GM12878 (cell line): Measurements from ENCODE around the gene NDC80. TPM values are rescaled to one million over a fixed set of nuclear protein-coding genes. Genes with fewer than 3 reads are reported as not detected.
A peak's percentile ranks its signal among the peaks of the same experiment; 100 is the strongest.

Experiments used
- ATAC-seq: fragments of 200-7000 bp; cut with Tn5 transposase; 3 replicates; pipeline ENCODE4 v1.9.1; 2020; ENCODE audit warnings: mild to moderate bottlenecking, moderate library complexity
- BruUV-seq: library from RNA; stranded (reverse); fragments of 400-500 nt; replicated peaks from 2 replicates; lab custom pipeline; 2021; lab: Mats Ljungman, UMichigan
- CTCF ChIA-PET: fragments of 300-600 bp; sonication (Branson Sonifier 250); formaldehyde crosslinking; extraction: SDS; loops from one replicate; lab custom pipeline; 2021; ENCODE audit warnings: inconsistent platforms; lab: Yijun Ruan, JAX
- POLR2A ChIA-PET: fragments of 350-600 bp; formaldehyde crosslinking; extraction: SDS; loops from one replicate; lab custom pipeline; 2021; ENCODE audit warnings: inconsistent platforms; lab: Charles Lee
- RAD21 ChIA-PET: fragments of 300-600 bp; sonication (Branson Sonifier 250); formaldehyde crosslinking; loops from one replicate; lab custom pipeline; 2023; ENCODE audit warnings: antibody characterized with exemption; ENCODE audit not compliant: unreplicated experiment; lab: Charles Lee
- SMC1A ChIA-PET: fragments of 300-600 bp; sonication (Branson Sonifier 250); formaldehyde crosslinking; loops from one replicate; lab custom pipeline; 2023; ENCODE audit not compliant: unreplicated experiment, uncharacterized antibody; lab: Charles Lee
- DNase-seq: peaks from one replicate; pipeline ENCODE4 v3.0.0-alpha.2; 2011; ENCODE audit warnings: low read depth, low spot score
- FAIRE-seq: peaks from 3 replicates; lab custom pipeline; 2011; peaks lifted over from hg19 to GRCh38; lab: Jason Lieb, UNC
- H2AFZ ChIP-seq: 2 replicates; pipeline ENCODE4 v1.6.0; 2011; ENCODE audit warnings: low read depth, low read length, control low read depth; ENCODE audit not compliant: control insufficient read depth
- H3K27ac ChIP-seq: 2 replicates; pipeline ENCODE4 v1.5.1; 2011; ENCODE audit warnings: control low read depth; ENCODE audit not compliant: control insufficient read depth, insufficient read depth
- H3K27me3 ChIP-seq, 2 experiments: replicated peaks in 1 of 2; 2 replicates each; pipeline versions ENCODE4 v1.6.0 to v1.6.1; 2011; ENCODE audit warnings: low read length in 1 of 2; ENCODE audit not compliant: control insufficient read depth in 2 of 2, insufficient read depth in 2 of 2
- H3K36me3 ChIP-seq, 2 experiments: 2 replicates each; pipeline ENCODE4 v1.5.1; 2011; ENCODE audit warnings: low read length in 1 of 2; ENCODE audit not compliant: control insufficient read depth in 2 of 2, insufficient read depth in 2 of 2
- H3K4me1 ChIP-seq: 2 replicates; pipeline ENCODE4 v1.6.1; 2011; ENCODE audit warnings: mild to moderate bottlenecking, low read length, moderate library complexity, mixed read lengths; ENCODE audit not compliant: control insufficient read depth, insufficient read depth
- H3K4me2 ChIP-seq: 2 replicates; pipeline ENCODE4 v1.6.0; 2011; ENCODE audit warnings: control low read depth; ENCODE audit not compliant: control insufficient read depth, insufficient read depth
- H3K4me3 ChIP-seq: fragments of 200-600 bp; sonication (generic); 2 replicates; pipeline ENCODE4 v1.5.1; 2016
- H3K79me2 ChIP-seq: 2 replicates; pipeline ENCODE4 v1.6.0; 2011; ENCODE audit warnings: low read length; ENCODE audit not compliant: control insufficient read depth, insufficient read depth
- H3K9ac ChIP-seq: 2 replicates; pipeline ENCODE4 v1.8.0; 2011; ENCODE audit warnings: low read length, control low read depth, mixed read lengths; ENCODE audit not compliant: control insufficient read depth, insufficient read depth
- H3K9me3 ChIP-seq: replicated peaks from 3 replicates; pipeline ENCODE4 v1.5.1; 2011; ENCODE audit warnings: mild to moderate bottlenecking, low read length; ENCODE audit not compliant: control insufficient read depth, insufficient read depth
- H4K20me1 ChIP-seq: 2 replicates; pipeline ENCODE4 v1.6.0; 2011; ENCODE audit not compliant: control insufficient read depth, insufficient read depth
- BCL11A ChIP-seq: IDR thresholded peaks from 2 replicates; pipeline ENCODE4 v1.6.1; 2011; ENCODE audit warnings: low read depth, low read length
- CUX1 ChIP-seq: IDR thresholded peaks from 2 replicates; pipeline ENCODE4 v1.6.1; 2012; ENCODE audit warnings: improper control_type of control experiment, low read depth, low read length; ENCODE audit not compliant: insufficient replicate concordance
- E2F8 ChIP-seq: fragments of 450-650 bp; IDR thresholded peaks from 2 replicates; pipeline ENCODE4 v1.6.1; 2018; ENCODE audit warnings: mild to moderate bottlenecking, low read depth, moderate library complexity; ENCODE audit not compliant: partially characterized antibody
- ESRRA ChIP-seq: IDR thresholded peaks from 2 replicates; pipeline ENCODE4 v1.6.1; 2012; ENCODE audit warnings: mild to moderate bottlenecking, low read length, improper control_type of control experiment
- MYC ChIP-seq: IDR thresholded peaks from 2 replicates; pipeline ENCODE4 v1.6.1; 2011; ENCODE audit warnings: mild to moderate bottlenecking, low read length, moderate library complexity, inconsistent platforms; ENCODE audit not compliant: insufficient read depth, insufficient replicate concordance, insufficient read length, severe bottlenecking
- NFXL1 ChIP-seq: fragments of 450-650 bp; IDR thresholded peaks from 2 replicates; pipeline ENCODE4 v1.6.1; 2017; ENCODE audit warnings: antibody characterized with exemption, mild to moderate bottlenecking, borderline replicate concordance
- NR2C2 ChIP-seq: IDR thresholded peaks from 2 replicates; pipeline ENCODE4 v1.6.1; 2011; ENCODE audit warnings: borderline replicate concordance, low read depth; ENCODE audit not compliant: control insufficient read depth, insufficient read length
- POLR2AphosphoS2 ChIP-seq: IDR thresholded peaks from 2 replicates; pipeline ENCODE4 v1.6.1; 2011; ENCODE audit warnings: low read depth, mild to moderate bottlenecking, low read length, improper control_type of control experiment, moderate library complexity
- SIN3A ChIP-seq: IDR thresholded peaks from 2 replicates; pipeline ENCODE4 v1.6.1; 2012; ENCODE audit warnings: low read depth, low read length, improper control_type of control experiment
- SP1 ChIP-seq: IDR thresholded peaks from one replicate; pipeline ENCODE4 v1.6.1; 2011; ENCODE audit warnings: low read depth, low read length
- SUPT20H ChIP-seq: IDR thresholded peaks from 2 replicates; pipeline ENCODE4 v1.6.1; 2011; ENCODE audit warnings: low read depth, mild to moderate bottlenecking, low read length, moderate library complexity, borderline replicate concordance; ENCODE audit not compliant: control insufficient read depth
- ZBTB33 ChIP-seq: fragments of 450-650 bp; IDR thresholded peaks from 2 replicates; pipeline ENCODE4 v1.6.1; 2017; ENCODE audit warnings: mild to moderate bottlenecking
- ZNF24 ChIP-seq: fragments of 450-650 bp; IDR thresholded peaks from 2 replicates; pipeline ENCODE4 v1.6.1; 2017; ENCODE audit warnings: antibody characterized with exemption, mild to moderate bottlenecking
- ZNF274 ChIP-seq: IDR thresholded peaks from one replicate; pipeline ENCODE4 v1.8.0; 2011; ENCODE audit not compliant: insufficient read length, insufficient read depth
- ZSCAN29 ChIP-seq: fragments of 450-650 bp; IDR thresholded peaks from 2 replicates; pipeline ENCODE4 v1.6.1; 2017; ENCODE audit warnings: mild to moderate bottlenecking, moderate library complexity
- WGBS: methylation state at CpG from one replicate; pipeline ENCODE4 v1.1.6; 2016; ENCODE audit warnings: low lambda C conversion rate; ENCODE audit not compliant: insufficient replicate concordance, insufficient coverage; ENCODE audit errors: missing lambda C conversion rate; 5-methylcytosine and 5-hydroxymethylcytosine counted together
- in situ Hi-C: fragments of 300-500 bp; cut with MboI; formaldehyde crosslinking; loops from 9 replicates; pipeline ENCODE4 v1.14.3; 2018; ENCODE audit warnings: mixed read lengths
- intact Hi-C: fragments of 100-400 bp; cut with micrococcal nuclease; formaldehyde crosslinking; loops from one replicate; pipeline ENCODE4 v1.14.2; 2022; ENCODE audit not compliant: unreplicated experiment
- polyA plus RNA-seq, 11 experiments: library from polyadenylated mRNA; depleted of rRNA in 4 of 11; unstranded in 6 of 11; stranded (reverse) in 5 of 11; fragments of >200 nt; fragmentation: Nextera tagmentation in 4 of 11; fragmentation: Illumina TruSeq in 1 of 11; extraction: Ambion mirVana in 4 of 11; extraction: Trizol in 1 of 11; gene quantifications; 1 replicate in 1 of 11; 2 replicates in 10 of 11; pipeline versions ENCODE4 v1.2.1 to v1.2.3, GENCODE V29; 2011 to 2016; ENCODE audit warnings: inconsistent platforms in 2 of 11, missing spikeins in 2 of 11, low read depth in 1 of 11
- total RNA-seq, 4 experiments: library from RNA; depleted of rRNA in 3 of 4; stranded (reverse); fragments of >200 nt in 3 of 4; fragmentation: Illumina TruSeq in 1 of 4; extraction: Trizol in 1 of 4; gene quantifications; 2 replicates each; pipeline versions ENCODE4 v1.2.1 to v1.2.3, GENCODE V29; 2013 to 2021

The NDC80 gene
- total and polyA plus RNA-seq, 10 of the 15 experiments (the other 5 are each of a cell fraction or from before 2014, with no cell fraction given): 36.5 to 80.8 (median 54.7) TPM

- peak; percentile 18 for FAIRE-seq
- SMC1A ChIA-PET: interaction anchor here (0.9 to 2.1 kb wide), 3 partner anchors 10 to 51 kb away, joined by 3 to 8 read pairs (median 5); no protein-coding TSS in a partner anchor
- DNase-seq: no peak
- RAD21 ChIA-PET: interaction anchor here (1.3 kb wide), 1 partner anchor 16 kb away, joined by 4 read pairs; no protein-coding TSS in a partner anchor
- Histone ChIP-seq H3K9me3 (no peaks in the 10 kb centered on the region), H3K79me2 (no peaks in the 10 kb centered on the region), H3K27ac (no peak overlapping the region), H2AFZ (no peak overlapping the region), H3K36me3 (no peaks in the 10 kb centered on the region), H3K27me3 (no peaks in the 10 kb centered on the region), H3K4me2 (no peak overlapping the region), H3K9ac (no peak overlapping the region), H3K4me1 (no peaks in the 10 kb centered on the region), H3K4me3 (no peak overlapping the region), H4K20me1 (no peaks in the 10 kb centered on the region)
- BruUV-seq: no TSS peak
- CTCF ChIA-PET: interaction anchor here (0.6 to 1.5 kb wide), 2 partner anchors 16 to 21 kb away, joined by 3 to 5 read pairs; no protein-coding TSS in a partner anchor
- ATAC-seq: no peak
- in situ Hi-C loops (no loop called here), intact Hi-C loops (no loop called here)
- WGBS: 68% methylated on average over 2 of the region's 2 CpGs
- POLR2A ChIA-PET: no interaction called here
- TF ChIP-seq BCL11A: no peak
- TF ChIP-seq ZSCAN29: no peak
- TF ChIP-seq E2F8: no peak
- no peak for TF ChIP-seq ZNF24
- TF ChIP-seq ESRRA: no peak
- TF ChIP-seq NFXL1: no peak
- TF ChIP-seq CUX1: no peak
- TF ChIP-seq SUPT20H: no peak
- no peak for TF ChIP-seq MYC
- TF ChIP-seq POLR2AphosphoS2: no peak
- TF ChIP-seq ZBTB33: no peak
- TF ChIP-seq ZNF274: no peak
- TF ChIP-seq SP1: no peak
- no peak for TF ChIP-seq SIN3A
- no peak for TF ChIP-seq NR2C2
These were observed 45.0 kb upstream of the NDC80 start for GRCh38 chr18:2526329-2526728.
